ENCODE results near the gene PTPRO.

PTPRO gene

GRCh38 chr12:15458008-15458407, 135.7 kb downstream of the PTPRO start:
- no peak for DNase-seq

- DNase-seq = no peak
Measured at GRCh38 chr12:15468911-15469310, 146.6 kb downstream of the PTPRO start.

GRCh38 chr12:15469356-15469755, 147.0 kb downstream of the PTPRO start:
- DNase-seq = no peak

- DNase-seq = no peak
Measured at GRCh38 chr12:15472036-15472435, 149.7 kb downstream of the PTPRO start.

- DNase-seq = no peak
Measured at GRCh38 chr12:15474766-15475165, 152.5 kb downstream of the PTPRO start.

- no peak for DNase-seq
Measured at GRCh38 chr12:15477761-15478160, 155.5 kb downstream of the PTPRO start.

GRCh38 chr12:15481846-15482245, 159.5 kb downstream of the PTPRO start:
- DNase-seq = no peak

GRCh38 chr12:15485466-15485865, 163.2 kb downstream of the PTPRO start:
- no peak for DNase-seq

GRCh38 chr12:15486859-15487258, 164.6 kb downstream of the PTPRO start:
- no peak for DNase-seq

GRCh38 chr12:15488481-15488880, 166.2 kb downstream of the PTPRO start:
- no peak for DNase-seq

- DNase-seq = peak; percentile 35
Measured at GRCh38 chr12:15494329-15495046, 172.2 kb downstream of the PTPRO start.

GRCh38 chr12:15495746-15496145, 173.4 kb downstream of the PTPRO start:
- DNase-seq = no peak

- DNase-seq = no peak
Measured at GRCh38 chr12:15496738-15497137, 174.4 kb downstream of the PTPRO start.

- DNase-seq = peak; percentile 73
Measured at GRCh38 chr12:15497671-15498292, 175.5 kb downstream of the PTPRO start.

- DNase-seq = no peak
Measured at GRCh38 chr12:15502211-15502610, 179.9 kb downstream of the PTPRO start.

GRCh38 chr12:15505616-15506015, 183.3 kb downstream of the PTPRO start:
- DNase-seq = no peak

GRCh38 chr12:15515010-15515409, 192.7 kb downstream of the PTPRO start:
- DNase-seq = no peak

GRCh38 chr12:15520083-15520482, 197.8 kb downstream of the PTPRO start:
- no peak for DNase-seq

- DNase-seq = peak; percentile 68
Measured at GRCh38 chr12:15520844-15521243, 198.5 kb downstream of the PTPRO start.

- peak; percentile 77 for DNase-seq
Measured at GRCh38 chr12:15522574-15523187, 200.4 kb downstream of the PTPRO start.

GRCh38 chr12:15525441-15525840, 203.1 kb downstream of the PTPRO start:
- DNase-seq = no peak

GRCh38 chr12:15526033-15526432, 203.7 kb downstream of the PTPRO start:
- DNase-seq = peak; percentile 39

- peak; percentile 77 for DNase-seq
Measured at GRCh38 chr12:15527201-15528080, 205.1 kb downstream of the PTPRO start.
